ENCODE measurements around the gene SCMH1.

DNA sequence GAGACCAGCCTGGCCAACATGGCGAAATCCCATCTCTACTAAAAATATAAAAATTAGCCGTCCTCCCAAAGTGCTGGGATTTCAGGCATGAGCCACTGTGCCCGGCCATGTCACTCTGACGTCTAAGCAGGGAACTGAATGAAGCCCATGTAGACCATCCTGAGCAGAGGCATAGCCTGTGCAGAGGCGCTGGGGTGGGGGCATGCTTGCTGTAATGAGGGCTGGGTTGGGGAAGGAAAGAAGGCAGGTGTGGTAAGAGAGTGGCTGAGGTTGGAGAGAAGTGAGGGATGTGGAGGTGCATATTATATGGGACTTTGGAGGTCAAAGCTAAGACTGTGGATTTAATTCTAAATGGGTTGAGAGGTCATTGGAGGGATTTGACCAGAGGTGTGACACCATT lies 47.1 kb upstream of the SCMH1 start:
- TF ChIP-seq CTCF (IDR thresholded peaks at IDR 0.05; ENCODE audit: poor library complexity, severe bottlenecking) (no peak), SMC3 (conservative IDR thresholded peaks at IDR 0.05; ENCODE audit: poor library complexity) (no peak), EZH2 (IDR thresholded peaks at IDR 0.05; ENCODE audit: borderline replicate concordance, insufficient read depth, low read length, poor library complexity, severe bottlenecking) (no peak)

Measured in neural cell (in vitro differentiated cells).